GM21576 (cell line): ENCODE data around the gene CLCN5.
"Not testable (repeated sequence)": the region's sequence is repeated elsewhere in the genome, so short reads cannot be mapped to it uniquely, and the experiment has no call there.

Experiments
- ATAC-seq: cut with Tn5 transposase; IDR thresholded peaks from one replicate; pipeline ENCODE4 v1.9.1; 2021; ENCODE audit warnings: mild to moderate bottlenecking, moderate library complexity; ENCODE audit not compliant: unreplicated experiment

The CLCN5 gene

GRCh38 chrX:49995107-49995731 is 72.8 kb downstream of the CLCN5 start:
- ATAC-seq = no peak

GRCh38 chrX:49995795-49996455 is 73.5 kb downstream of the CLCN5 start:
- no peak for ATAC-seq

GRCh38 chrX:49996474-49996873 is 74.1 kb downstream of the CLCN5 start:
- no peak for ATAC-seq

- ATAC-seq = no peak
Measured at GRCh38 chrX:49999087-49999486, 76.7 kb downstream of the CLCN5 start.

- no peak for ATAC-seq
Measured at GRCh38 chrX:50000937-50001542, 78.6 kb downstream of the CLCN5 start.

- ATAC-seq = peak; percentile 49
Measured at GRCh38 chrX:50002067-50002714, 79.8 kb downstream of the CLCN5 start.

- ATAC-seq = no peak
Measured at GRCh38 chrX:50003467-50003866, 81.1 kb downstream of the CLCN5 start.

- ATAC-seq = no peak
Measured at GRCh38 chrX:50003927-50004326, 81.5 kb downstream of the CLCN5 start.

- not testable (repeated sequence) for ATAC-seq
Measured at GRCh38 chrX:50025591-50025990, 103.2 kb downstream of the CLCN5 start.

GRCh38 chrX:50035126-50035525 is 112.7 kb downstream of the CLCN5 start:
- ATAC-seq = no peak

GRCh38 chrX:50036426-50036825 is 114.0 kb downstream of the CLCN5 start:
- ATAC-seq = no peak

GRCh38 chrX:50045823-50046222 is 123.4 kb downstream of the CLCN5 start:
- ATAC-seq = no peak

- no peak for ATAC-seq
Measured at GRCh38 chrX:50049228-50049627, 126.8 kb downstream of the CLCN5 start.

- ATAC-seq = no peak
Measured at GRCh38 chrX:50054147-50054546, 131.8 kb downstream of the CLCN5 start.

GRCh38 chrX:50066318-50066937 is 144.0 kb downstream of the CLCN5 start:
- no peak for ATAC-seq

- ATAC-seq = no peak
Measured at GRCh38 chrX:50067435-50068284, 145.3 kb downstream of the CLCN5 start.

- ATAC-seq = no peak
Measured at GRCh38 chrX:50068285-50068563, 145.8 kb downstream of the CLCN5 start.

- no peak for ATAC-seq
Measured at GRCh38 chrX:50068893-50069292, 146.5 kb downstream of the CLCN5 start.

- ATAC-seq = no peak
Measured at GRCh38 chrX:50071494-50071893, 149.1 kb downstream of the CLCN5 start.

GRCh38 chrX:50072110-50072509 is 149.7 kb downstream of the CLCN5 start:
- no peak for ATAC-seq

- ATAC-seq = no peak
Measured at GRCh38 chrX:50073601-50074000, 151.2 kb downstream of the CLCN5 start.
